Activated CD8-positive, alpha-beta T cell treated with anti-CD3 and anti-CD28 coated beads for 36 hours (primary cell): ENCODE measurements around the gene C2orf69. TPM values are rescaled to one million over a fixed set of nuclear protein-coding genes. Genes with fewer than 3 reads are reported as not detected.
A peak's percentile ranks its signal among the peaks of the same experiment; 100 is the strongest.

ENCODE experiments used
- ATAC-seq: fragments of 200-7000 bp; cut with Tn5 transposase; one replicate; pipeline ENCODE4 v1.10.0; 2021; ENCODE audit warnings: mild to moderate bottlenecking, moderate library complexity
- CTCF ChIA-PET: fragments of 350-600 bp; sonication (Branson Sonifier 250); formaldehyde crosslinking; loops from one replicate; lab custom pipeline; 2021; ENCODE audit warnings: antibody characterized with exemption; lab: Charles Lee
- POLR2A ChIA-PET: fragments of 350-600 bp; sonication (Branson Sonifier 250); formaldehyde crosslinking; loops from one replicate; lab custom pipeline; 2021; ENCODE audit warnings: antibody characterized with exemption; lab: Charles Lee
- DNase-seq: peaks from one replicate; pipeline ENCODE4 v3.0.0-alpha.2; 2020
- H3K27ac Mint-ChIP-seq: one replicate; pipeline ENCODE4 v1.8.0; 2021; ENCODE audit warnings: mild to moderate bottlenecking, mixed read lengths
- H3K27me3 Mint-ChIP-seq: one replicate; pipeline ENCODE4 v1.8.0; 2021; ENCODE audit warnings: mixed read lengths
- H3K36me3 Mint-ChIP-seq: one replicate; pipeline ENCODE4 v1.8.0; 2021; ENCODE audit warnings: low read depth, mixed read lengths
- H3K4me1 Mint-ChIP-seq: one replicate; pipeline ENCODE4 v1.8.0; 2021; ENCODE audit warnings: low read depth, mixed read lengths
- H3K4me3 Mint-ChIP-seq: one replicate; pipeline ENCODE4 v1.8.0; 2021; ENCODE audit warnings: mild to moderate bottlenecking, moderate library complexity, mixed read lengths
- H3K9me3 Mint-ChIP-seq: one replicate; pipeline ENCODE4 v1.8.0; 2021; ENCODE audit warnings: mixed read lengths
- intact Hi-C: fragments of 100-400 bp; cut with micrococcal nuclease; formaldehyde crosslinking; loops from one replicate; pipeline ENCODE4 v1.10.0; 2022
- total RNA-seq, 2 experiments: library from RNA; stranded (reverse); gene quantifications; one replicate each; pipeline ENCODE4 v1.2.3, GENCODE V29; 2021
- TF ChIP-seq, protein P1 (sequence below): fragments of 200-600 bp; IDR thresholded peaks from one replicate; pipeline ENCODE4 v1.8.0; 2022; ENCODE audit warnings: antibody characterized with exemption, mild to moderate bottlenecking

The C2orf69 gene
- total RNA-seq, 2 experiments from 2014 or later = 15.9 to 17.0 TPM

- H3K27ac Mint-ChIP-seq = no peak overlapping the region
- TF ChIP-seq, protein P1, sequence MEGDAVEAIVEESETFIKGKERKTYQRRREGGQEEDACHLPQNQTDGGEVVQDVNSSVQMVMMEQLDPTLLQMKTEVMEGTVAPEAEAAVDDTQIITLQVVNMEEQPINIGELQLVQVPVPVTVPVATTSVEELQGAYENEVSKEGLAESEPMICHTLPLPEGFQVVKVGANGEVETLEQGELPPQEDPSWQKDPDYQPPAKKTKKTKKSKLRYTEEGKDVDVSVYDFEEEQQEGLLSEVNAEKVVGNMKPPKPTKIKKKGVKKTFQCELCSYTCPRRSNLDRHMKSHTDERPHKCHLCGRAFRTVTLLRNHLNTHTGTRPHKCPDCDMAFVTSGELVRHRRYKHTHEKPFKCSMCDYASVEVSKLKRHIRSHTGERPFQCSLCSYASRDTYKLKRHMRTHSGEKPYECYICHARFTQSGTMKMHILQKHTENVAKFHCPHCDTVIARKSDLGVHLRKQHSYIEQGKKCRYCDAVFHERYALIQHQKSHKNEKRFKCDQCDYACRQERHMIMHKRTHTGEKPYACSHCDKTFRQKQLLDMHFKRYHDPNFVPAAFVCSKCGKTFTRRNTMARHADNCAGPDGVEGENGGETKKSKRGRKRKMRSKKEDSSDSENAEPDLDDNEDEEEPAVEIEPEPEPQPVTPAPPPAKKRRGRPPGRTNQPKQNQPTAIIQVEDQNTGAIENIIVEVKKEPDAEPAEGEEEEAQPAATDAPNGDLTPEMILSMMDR = no peak
- DNase-seq = no peak
- intact Hi-C loops = no loop called here
- ATAC-seq = no peak
- H3K27me3 Mint-ChIP-seq = peaks cover 13% of the 10 kb centered on the region
- CTCF ChIA-PET = no interaction called here
- POLR2A ChIA-PET = no interaction called here
- H3K36me3 Mint-ChIP-seq = no peaks in the 10 kb centered on the region
- no peaks in the 10 kb centered on the region for H3K9me3 Mint-ChIP-seq
- no peak overlapping the region for H3K4me3 Mint-ChIP-seq
- no peaks in the 10 kb centered on the region for H3K4me1 Mint-ChIP-seq
These were observed 28.4 kb upstream of the C2orf69 start for GRCh38 chr2:199882667-199883066.

GRCh38 chr2:199883474-199884212 lies 27.4 kb upstream of the C2orf69 start:
- Mint-ChIP-seq H3K4me3 (no peak overlapping the region), H3K27me3 (peaks cover 13% of the 10 kb centered on the region), H3K9me3 (no peaks in the 10 kb centered on the region), H3K36me3 (no peaks in the 10 kb centered on the region), H3K27ac (no peak overlapping the region), H3K4me1 (no peaks in the 10 kb centered on the region)
- ATAC-seq (no peak), DNase-seq (peak; percentile 20)
- TF ChIP-seq, protein P1 = no peak
- ChIA-PET POLR2A (no interaction called here), CTCF (interaction anchor here (1.0 kb wide), 1 partner anchor 28 kb away, joined by 3 read pairs; no protein-coding TSS in a partner anchor)
- intact Hi-C loops = no loop called here

DNA sequence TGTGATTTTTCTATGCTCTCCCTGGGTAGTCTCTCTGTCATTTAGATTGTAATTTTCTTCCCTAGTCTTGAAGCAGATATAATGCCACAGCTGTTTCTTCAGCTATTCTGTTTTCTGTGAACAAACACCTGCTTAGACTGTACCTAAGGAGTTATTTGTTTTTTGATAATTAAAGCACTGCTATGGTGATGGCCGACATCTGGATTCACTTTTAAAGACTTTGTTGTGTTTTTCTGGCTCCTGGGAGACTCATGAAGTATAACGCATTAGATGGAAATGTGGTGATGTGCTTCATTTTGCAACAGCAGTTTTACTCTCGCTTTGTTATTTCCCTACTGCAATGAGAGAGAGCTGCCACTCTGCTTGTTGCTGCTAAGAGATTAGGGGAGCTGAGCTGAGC lies 15.7 kb upstream of the C2orf69 start:
- no peak for DNase-seq
- no peak overlapping the region for H3K4me3 Mint-ChIP-seq
- intact Hi-C loops = no loop called here
- peaks cover 5% of the 10 kb centered on the region for H3K27me3 Mint-ChIP-seq
- H3K9me3 Mint-ChIP-seq = no peaks in the 10 kb centered on the region
- no peak for ATAC-seq
- no peak overlapping the region for H3K27ac Mint-ChIP-seq
- H3K4me1 Mint-ChIP-seq = no peaks in the 10 kb centered on the region
- TF ChIP-seq, protein P1 = no peak
- ChIA-PET POLR2A (no interaction called here), CTCF (no interaction called here)
- no peaks in the 10 kb centered on the region for H3K36me3 Mint-ChIP-seq

- H3K36me3 Mint-ChIP-seq = no peaks in the 10 kb centered on the region
- H3K27me3 Mint-ChIP-seq = peaks cover 5% of the 10 kb centered on the region
- TF ChIP-seq, protein P1 = no peak
- POLR2A ChIA-PET = no interaction called here
- no peak overlapping the region for H3K4me3 Mint-ChIP-seq
- no peak for ATAC-seq
- no peak for DNase-seq
- H3K4me1 Mint-ChIP-seq = no peaks in the 10 kb centered on the region
- CTCF ChIA-PET = interaction anchor here (1.9 kb wide), 1 partner anchor 156 kb away, joined by 4 read pairs; no protein-coding TSS in a partner anchor
- intact Hi-C loops = no loop called here
- no peak overlapping the region for H3K27ac Mint-ChIP-seq
- no peaks in the 10 kb centered on the region for H3K9me3 Mint-ChIP-seq
These were observed 14.5 kb upstream of the C2orf69 start for GRCh38 chr2:199896617-199897016.

DNA sequence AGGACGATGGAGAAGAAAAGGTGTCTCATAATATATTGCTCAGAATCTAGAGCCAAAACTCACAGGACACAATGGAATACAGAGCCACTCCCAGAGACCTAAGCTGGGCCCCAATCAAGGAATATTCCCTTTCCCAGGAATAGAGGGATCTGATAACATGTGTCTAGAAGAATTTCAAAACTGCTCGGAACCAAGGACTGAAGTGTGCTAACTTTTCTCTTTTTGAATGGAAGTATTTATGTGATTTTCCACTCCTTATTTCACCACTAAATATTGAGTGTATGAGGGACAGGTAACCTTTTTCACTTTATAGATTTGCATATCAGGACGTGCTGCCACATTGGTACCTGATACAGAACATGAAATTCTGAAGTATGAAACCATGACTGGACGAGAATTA lies 9.2 kb upstream of the C2orf69 start:
- Mint-ChIP-seq H3K27ac (no peak overlapping the region), H3K9me3 (no peaks in the 10 kb centered on the region), H3K36me3 (no peaks in the 10 kb centered on the region), H3K4me3 (no peak overlapping the region), H3K27me3 (peaks cover 24% of the 10 kb centered on the region), H3K4me1 (no peaks in the 10 kb centered on the region)
- intact Hi-C loops = no loop called here
- ChIA-PET POLR2A (no interaction called here), CTCF (no interaction called here)
- ATAC-seq (no peak), DNase-seq (no peak)
- TF ChIP-seq, protein P1 = no peak
